ENCODE data around the gene PLPPR2.
"Not testable (repeated sequence)": the region's sequence is repeated elsewhere in the genome, so short reads cannot be mapped to it uniquely, and the experiment has no call there.

The PLPPR2 gene

GRCh38 chr19:11373885-11374432 lies 18.7 kb downstream of the PLPPR2 start:
- DNase-seq = no peak

DNA sequence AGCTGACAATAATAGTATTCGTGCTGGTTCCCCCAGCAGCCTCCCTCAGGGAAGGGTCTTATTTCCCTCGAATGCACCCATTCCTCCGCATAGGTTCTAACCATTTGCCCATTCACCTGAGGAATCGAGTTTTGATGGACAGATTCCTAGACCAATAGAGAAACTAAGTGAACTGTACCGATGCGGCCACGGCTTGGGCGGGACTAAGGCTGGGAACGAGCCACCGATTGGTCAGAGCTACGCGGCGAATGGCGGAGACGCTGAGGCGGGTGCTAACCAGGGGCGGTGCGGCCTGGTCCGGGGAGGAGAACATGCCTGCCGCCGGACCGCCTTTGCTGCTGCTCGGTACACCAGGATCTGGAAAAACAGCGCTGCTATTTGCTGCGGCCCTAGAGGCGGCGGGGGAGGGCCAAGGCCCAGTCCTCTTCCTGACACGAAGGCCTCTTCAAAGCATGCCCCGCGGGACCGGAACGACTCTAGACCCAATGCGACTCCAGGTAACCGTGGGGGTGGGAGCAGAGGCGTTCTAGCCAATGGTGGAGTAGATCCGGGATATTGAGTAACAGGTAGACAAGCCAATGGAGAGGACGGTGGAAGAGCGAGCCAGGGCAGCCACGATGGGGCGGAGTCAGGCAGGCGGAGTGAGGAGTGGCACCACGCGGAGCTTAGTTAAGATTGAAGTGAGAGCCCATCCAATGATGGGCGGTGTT lies 19.4 kb downstream of the PLPPR2 start, which contains the start of gene SWSAP1:
SWSAP1 (plus strand) TSS at position 234 of the 710 bp plus-strand sequence; CDS start at position 249, 15 bp downstream.
- peak; percentile 99 for DNase-seq

DNA sequence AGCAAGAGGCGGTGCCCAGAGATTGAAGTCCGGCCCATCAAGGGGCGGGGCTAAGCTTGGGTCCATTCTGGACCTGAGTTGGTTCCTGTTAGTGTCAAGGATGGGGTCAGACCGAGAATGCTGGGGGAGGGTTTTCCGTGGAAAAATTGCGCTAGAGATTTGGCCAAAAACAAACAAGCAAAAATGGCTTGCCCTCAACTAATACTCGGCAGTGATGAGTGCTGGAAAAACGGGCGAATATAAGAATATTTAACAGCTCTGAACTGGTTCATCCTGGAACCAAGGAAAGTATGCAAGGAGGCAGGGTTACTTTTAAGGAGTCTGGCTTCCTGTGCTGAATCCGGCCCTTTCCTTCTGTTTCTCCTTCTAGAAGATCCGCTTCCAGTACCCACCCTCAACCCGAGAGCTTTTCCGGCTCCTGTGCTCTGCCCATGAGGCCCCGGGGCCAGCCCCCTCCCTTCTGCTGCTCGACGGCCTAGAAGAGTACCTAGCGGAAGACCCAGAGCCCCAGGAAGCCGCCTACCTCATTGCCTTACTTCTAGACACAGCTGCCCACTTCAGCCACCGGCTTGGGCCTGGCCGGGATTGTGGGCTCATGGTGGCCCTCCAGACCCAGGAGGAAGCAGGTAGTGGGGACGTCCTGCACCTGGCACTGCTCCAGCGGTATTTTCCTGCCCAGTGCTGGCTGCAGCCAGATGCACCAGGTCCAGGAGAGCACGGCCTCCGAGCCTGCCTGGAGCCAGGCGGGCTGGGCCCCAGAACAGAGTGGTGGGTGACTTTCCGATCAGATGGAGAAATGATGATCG lies 20.1 kb downstream of the PLPPR2 start:
- DNase-seq = peak; percentile 26

- no peak for DNase-seq
Observed at GRCh38 chr19:11377237-11377636, 22.0 kb downstream of the PLPPR2 start.

DNA sequence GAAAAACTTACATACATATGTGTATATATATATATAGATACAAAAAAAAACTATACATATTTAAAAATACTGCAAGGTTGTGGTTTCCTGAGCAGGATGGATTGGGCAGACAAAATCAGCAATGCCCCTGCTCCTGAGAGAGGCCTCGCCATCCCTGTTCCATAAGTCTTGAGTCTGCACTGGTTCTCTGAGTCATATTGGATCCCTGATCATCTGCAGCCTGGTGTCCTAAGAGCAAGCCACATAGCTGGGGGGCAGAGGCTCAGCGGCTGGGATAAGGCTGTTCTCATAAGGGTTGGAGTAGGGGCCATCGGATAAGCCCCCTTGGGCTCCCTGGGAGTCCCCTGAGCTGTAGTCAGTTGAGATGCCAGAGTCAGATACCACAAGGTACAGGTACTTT lies 22.5 kb downstream of the PLPPR2 start:
- no peak for DNase-seq

DNA sequence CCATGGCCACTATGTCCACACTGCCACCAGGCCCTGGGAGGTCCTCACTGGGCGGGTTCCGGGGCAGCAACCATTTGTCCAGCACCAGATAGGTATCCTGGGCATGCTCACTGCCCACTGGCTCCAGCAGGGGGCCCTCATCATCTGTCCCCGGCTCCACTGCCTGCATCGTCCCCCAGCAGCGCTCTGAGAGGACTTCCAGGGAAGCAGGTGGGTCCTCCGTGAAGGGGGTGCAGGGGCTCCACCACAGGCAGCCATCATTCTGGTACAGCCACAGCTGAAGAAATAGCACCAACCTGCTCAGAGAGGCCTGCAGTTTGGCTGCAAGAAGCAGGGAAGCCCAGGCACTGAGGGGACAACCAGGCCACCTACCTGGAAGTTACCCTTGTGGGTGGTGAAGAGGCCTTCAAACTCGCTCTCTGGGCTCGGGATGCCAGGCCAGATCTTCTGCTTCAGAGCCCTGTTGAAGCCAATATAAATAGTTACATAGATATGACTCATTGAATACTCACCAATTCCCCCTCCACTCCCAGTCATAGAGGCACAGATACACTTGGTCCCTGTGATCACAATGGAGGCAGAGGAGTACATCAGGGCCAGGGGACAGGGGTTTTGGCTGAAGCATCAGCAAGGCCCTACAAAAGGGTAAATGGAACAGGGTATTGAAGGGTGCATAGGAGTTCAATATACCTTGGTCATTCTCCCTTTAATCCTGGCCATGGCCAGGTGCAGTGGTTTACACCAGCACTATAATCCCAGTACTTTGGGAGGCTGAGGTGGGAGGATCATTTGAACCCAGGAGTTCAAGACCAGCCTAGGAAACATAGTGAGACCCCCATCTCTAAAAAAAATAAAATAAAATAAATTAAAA lies 23.3 kb downstream of the PLPPR2 start:
- peak; percentile 23 for DNase-seq

DNA sequence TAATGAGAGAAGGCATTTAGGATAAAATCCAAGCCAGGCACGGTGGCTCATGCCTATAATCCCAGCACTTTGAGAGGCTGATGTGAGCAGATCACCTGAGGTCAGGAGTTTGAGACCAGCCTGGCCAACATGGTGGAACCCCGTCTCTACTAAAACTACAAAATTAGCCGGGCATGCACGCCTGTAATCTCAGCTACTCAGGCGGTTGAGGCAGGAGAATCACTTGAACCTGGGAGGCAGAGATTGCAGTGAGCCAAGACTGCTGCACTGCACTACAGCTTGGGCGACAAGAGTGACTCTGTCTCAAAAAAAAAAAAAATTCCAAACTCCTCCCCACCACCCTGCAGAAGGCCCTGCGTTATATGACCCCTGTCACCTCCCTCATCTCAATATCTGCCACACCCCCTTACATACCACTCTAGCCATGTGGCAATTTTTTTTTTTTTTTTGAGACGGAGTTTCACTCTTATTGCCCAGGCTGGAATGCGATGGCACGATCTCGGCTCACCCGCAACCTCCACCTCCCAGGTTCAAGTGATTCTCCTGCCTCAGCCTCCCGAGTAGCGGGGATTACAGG lies 24.1 kb downstream of the PLPPR2 start:
- not testable (repeated sequence) for DNase-seq

DNA sequence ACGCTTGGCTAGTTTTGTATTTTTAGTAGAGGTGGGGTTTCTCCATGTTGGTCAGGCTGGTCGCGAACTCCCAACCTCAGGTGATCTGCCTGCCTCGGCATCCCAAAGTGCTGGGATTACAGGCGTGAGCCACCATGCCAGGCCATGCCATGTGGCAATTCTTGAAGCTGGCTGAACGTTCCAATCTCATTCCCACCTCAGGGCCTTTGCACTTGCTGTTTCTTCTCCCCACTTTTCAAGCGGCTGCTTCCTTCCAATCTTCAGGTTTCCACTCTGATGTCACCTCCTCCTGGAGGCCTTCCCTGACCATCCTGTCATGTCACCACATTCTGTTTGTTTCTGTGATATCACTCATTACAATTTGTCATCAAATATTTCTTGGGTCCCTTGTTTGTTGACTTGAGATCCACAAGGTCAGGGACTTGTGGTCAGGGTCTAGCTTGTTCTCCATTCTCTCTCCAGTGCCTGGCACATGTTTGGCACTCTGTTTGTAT lies 24.7 kb downstream of the PLPPR2 start:
- no peak for DNase-seq

- peak; percentile 97 for DNase-seq
Observed at GRCh38 chr19:11380653-11381537, 25.7 kb downstream of the PLPPR2 start.

GRCh38 chr19:11382898-11383705 lies 27.9 kb downstream of the PLPPR2 start:
- DNase-seq = no peak

- no peak for DNase-seq
Observed at GRCh38 chr19:11383706-11384048, 28.4 kb downstream of the PLPPR2 start.

GRCh38 chr19:11384778-11385129 lies 29.5 kb downstream of the PLPPR2 start:
- no peak for DNase-seq

GRCh38 chr19:11387162-11388034 lies 32.2 kb downstream of the PLPPR2 start:
- no peak for DNase-seq

DNA sequence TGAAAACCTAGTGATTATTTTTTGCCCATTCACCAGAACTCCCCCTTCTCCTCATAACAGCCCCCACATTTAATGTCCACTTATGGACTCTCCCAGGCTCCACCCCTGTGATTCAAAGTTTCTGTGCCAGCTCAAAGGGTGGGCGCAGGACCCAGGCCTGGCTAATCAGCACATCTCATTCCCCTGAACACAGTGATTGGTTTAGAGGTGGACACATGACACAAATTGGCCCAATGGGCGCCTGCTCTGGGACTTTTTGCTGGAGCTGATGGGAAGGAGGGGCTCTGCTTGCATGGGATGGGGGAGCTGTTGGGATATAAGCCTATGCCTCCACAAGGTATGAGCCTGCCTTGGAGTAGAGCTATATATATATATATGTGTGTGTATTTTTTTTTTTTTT lies 35.1 kb downstream of the PLPPR2 start:
- DNase-seq = no peak

DNA sequence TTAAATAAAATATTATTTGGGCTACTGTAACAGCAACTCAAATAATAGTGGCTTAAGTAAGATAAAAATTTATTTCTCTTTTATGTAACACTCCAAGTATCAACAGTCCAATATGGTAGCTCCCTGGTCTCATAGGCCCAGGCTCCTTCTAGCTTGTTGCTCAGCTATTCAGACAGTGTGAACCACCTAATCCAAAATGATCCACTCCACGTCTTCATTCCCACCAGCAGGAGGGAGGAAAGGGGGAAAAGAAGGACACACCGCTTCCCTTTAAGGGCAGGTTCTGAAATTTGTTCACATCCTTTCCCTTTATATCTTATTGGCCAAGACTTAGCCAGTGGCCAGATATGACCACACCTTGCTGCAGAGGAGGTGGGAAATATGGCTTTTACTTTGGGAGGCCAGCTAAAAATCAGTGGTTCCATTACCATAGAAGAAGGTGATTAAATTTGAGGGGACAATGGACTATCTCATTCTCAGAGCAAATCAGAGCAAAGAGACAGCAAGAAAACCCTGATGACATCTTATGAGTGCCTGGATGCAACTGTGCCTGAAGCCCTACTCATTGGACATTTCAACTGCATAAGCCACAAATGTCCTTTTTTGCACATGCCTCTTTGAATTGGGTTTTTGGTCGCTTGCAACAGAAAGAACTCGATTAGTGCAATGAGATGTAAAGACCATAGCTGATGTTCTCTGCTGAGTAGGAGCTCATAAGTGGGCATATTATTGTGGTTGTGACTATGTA lies 35.9 kb downstream of the PLPPR2 start:
- no peak for DNase-seq

GRCh38 chr19:11397089-11397610 lies 41.9 kb downstream of the PLPPR2 start:
- DNase-seq = no peak

DNA sequence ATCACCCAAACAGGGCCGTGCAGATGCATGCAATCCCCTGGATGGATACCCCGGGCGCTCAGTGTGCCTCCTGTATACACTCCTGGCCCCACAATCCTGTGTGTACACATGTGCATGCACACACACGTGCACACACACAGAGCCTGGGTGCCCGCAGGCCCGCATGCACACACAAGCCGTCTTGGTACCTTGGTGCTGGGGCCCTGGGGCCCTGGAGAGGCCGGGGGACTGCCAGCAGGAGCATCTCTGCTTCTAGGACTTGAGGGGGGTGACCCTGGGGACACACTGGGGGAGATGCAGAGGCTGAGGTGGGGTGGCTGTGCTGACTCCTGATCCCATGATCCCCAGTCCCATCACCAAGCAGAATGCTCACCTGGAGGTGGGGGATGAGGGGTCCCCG lies 44.4 kb downstream of the PLPPR2 start:
- no peak for DNase-seq

DNA sequence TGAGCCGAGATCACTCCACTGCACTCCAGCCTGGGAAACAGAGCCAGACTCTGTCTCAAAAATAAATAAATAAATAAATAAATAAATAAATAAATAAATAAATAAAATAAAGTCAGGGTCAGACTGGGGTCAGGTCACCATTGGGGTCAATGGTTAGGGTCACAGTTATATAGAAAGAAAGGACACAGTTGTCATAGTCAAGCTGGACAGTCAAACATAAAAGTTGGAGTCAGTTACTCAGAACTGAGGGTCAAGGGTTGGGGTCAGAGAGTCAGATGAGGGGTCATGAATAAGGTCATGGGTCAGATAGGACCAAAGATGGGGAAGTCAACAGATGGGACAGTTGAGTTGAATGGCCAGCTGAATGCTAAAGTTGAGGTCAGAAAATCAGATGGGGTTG lies 45.6 kb downstream of the PLPPR2 start:
- no peak for DNase-seq

Data from NCI-H1092 (cell line).